Body of pancreas (tissue), 4 donors: ENCODE measurements around the gene TLN1.

Source experiments
- CTCF ChIP-seq, 7 experiments: fragments of 450-650 bp in 4 of 7; fragments of 200-600 bp in 3 of 7; sonication (generic) in 3 of 7; IDR thresholded peaks; one replicate each; pipeline ENCODE4 v1.5.1; 2016 to 2019; ENCODE audit warnings: antibody characterized with exemption in 7 of 7
- POLR2A ChIP-seq, 3 donors: fragments of 450-650 bp; IDR thresholded peaks; one replicate each; pipeline ENCODE4 v1.6.1; 2016; ENCODE audit warnings: antibody characterized with exemption in 3 of 3, mild to moderate bottlenecking in 2 of 3

DNA sequence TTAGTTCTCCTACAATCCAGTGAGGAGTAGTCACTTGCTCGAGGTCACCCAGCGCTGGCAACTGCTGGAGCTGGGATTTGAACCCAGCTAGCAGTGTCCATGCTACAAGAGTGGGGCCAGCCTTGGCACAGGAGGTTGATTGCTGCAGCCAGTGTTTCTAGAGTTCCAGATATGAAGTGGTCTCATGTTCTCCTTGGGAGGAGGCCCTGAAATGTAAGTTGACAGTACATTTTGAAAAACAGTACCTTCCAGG, 73.1 kb downstream of the TLN1 start:
- TF ChIP-seq CTCF (IDR thresholded peaks at IDR 0.05) (no peak), POLR2A (IDR thresholded peaks at IDR 0.05) (no peak)
